HG03520 (cell line): Measurements from ENCODE around the gene DMXL2.
"Not testable (repeated sequence)": the region's sequence is repeated elsewhere in the genome, so short reads cannot be mapped to it uniquely, and the experiment has no call there.

Experiments
- ATAC-seq: cut with Tn5 transposase; IDR thresholded peaks from one replicate; pipeline ENCODE4 v1.9.1; 2021; ENCODE audit warnings: mild to moderate bottlenecking, moderate library complexity; ENCODE audit not compliant: unreplicated experiment

The DMXL2 gene

GRCh38 chr15:51576911-51577500, 45.6 kb downstream of the DMXL2 start:
- ATAC-seq = no peak

- no peak for ATAC-seq
Observed at GRCh38 chr15:51576286-51576850, 46.2 kb downstream of the DMXL2 start.

- no peak for ATAC-seq
Observed at GRCh38 chr15:51575775-51576174, 46.8 kb downstream of the DMXL2 start.

GRCh38 chr15:51573352-51573751, 49.2 kb downstream of the DMXL2 start:
- not testable (repeated sequence) for ATAC-seq

GRCh38 chr15:51568939-51569784, 53.4 kb downstream of the DMXL2 start:
- not testable (repeated sequence) for ATAC-seq

GRCh38 chr15:51561271-51561670, 61.3 kb downstream of the DMXL2 start:
- no peak for ATAC-seq

GRCh38 chr15:51558876-51559275, 63.7 kb downstream of the DMXL2 start:
- no peak for ATAC-seq

GRCh38 chr15:51558411-51558810, 64.2 kb downstream of the DMXL2 start:
- ATAC-seq = no peak

- no peak for ATAC-seq
Observed at GRCh38 chr15:51550841-51551240, 71.7 kb downstream of the DMXL2 start.

- ATAC-seq = no peak
Observed at GRCh38 chr15:51547656-51548055, 74.9 kb downstream of the DMXL2 start.

- ATAC-seq = no peak
Observed at GRCh38 chr15:51536965-51537574, 85.5 kb downstream of the DMXL2 start.

GRCh38 chr15:51533672-51534398, 88.7 kb downstream of the DMXL2 start:
- ATAC-seq = no peak

- ATAC-seq = no peak
Observed at GRCh38 chr15:51526955-51527354, 95.6 kb downstream of the DMXL2 start.

- ATAC-seq = no peak
Observed at GRCh38 chr15:51524376-51524775, 98.2 kb downstream of the DMXL2 start.

GRCh38 chr15:51516291-51516690, 106.3 kb downstream of the DMXL2 start:
- ATAC-seq = no peak

- no peak for ATAC-seq
Observed at GRCh38 chr15:51505251-51505650, 117.3 kb downstream of the DMXL2 start.

GRCh38 chr15:51503003-51503402, 119.6 kb downstream of the DMXL2 start:
- ATAC-seq = no peak

- no peak for ATAC-seq
Observed at GRCh38 chr15:51499379-51499976, 123.1 kb downstream of the DMXL2 start.

GRCh38 chr15:51497806-51498205, 124.8 kb downstream of the DMXL2 start:
- ATAC-seq = no peak

- no peak for ATAC-seq
Observed at GRCh38 chr15:51496246-51496645, 126.3 kb downstream of the DMXL2 start.
